Measurements from ENCODE around the gene SPDYE16. TPM values are rescaled to one million over a fixed set of nuclear protein-coding genes. Genes with fewer than 3 reads are reported as not detected.
"Not testable (repeated sequence)": the region's sequence is repeated elsewhere in the genome, so short reads cannot be mapped to it uniquely, and the experiment has no call there.

Gene SPDYE16
- total RNA-seq, 1 donor from 2014 or later = not detected

GRCh38 chr7:76567753-76568152 is 24.7 kb upstream of the SPDYE16 start:
- Mint-ChIP-seq H3K4me1 (peaks cover 16% of the 10 kb centered on the region), H3K36me3 (ENCODE audit: low read depth) (peaks cover 19% of the 10 kb centered on the region)
- H3K27ac Mint-ChIP-seq; H3K9me3 Mint-ChIP-seq; intact Hi-C loops (cut with micrococcal nuclease); H3K4me3 Mint-ChIP-seq; DNase-seq; H3K27me3 Mint-ChIP-seq: not testable (repeated sequence)

DNA sequence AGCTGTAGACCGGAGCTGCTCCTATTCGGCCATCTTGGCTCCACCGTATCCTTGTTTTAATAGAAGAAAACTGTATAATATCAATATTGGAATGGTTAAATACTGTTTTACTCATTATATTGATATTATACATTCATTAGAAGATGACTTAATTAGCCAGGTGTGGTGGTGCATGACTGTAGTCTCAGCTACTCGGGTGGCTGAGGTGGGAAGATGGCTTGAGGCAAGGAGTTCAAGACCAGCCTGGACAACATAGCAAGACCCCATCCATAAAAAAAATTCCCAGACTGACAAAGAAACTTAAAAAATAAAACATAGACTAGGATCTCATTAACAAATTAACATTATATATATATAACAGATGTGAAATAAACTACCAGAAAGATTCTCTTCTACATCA is 24.2 kb upstream of the SPDYE16 start:
- intact Hi-C loops (cut with micrococcal nuclease); H3K4me3 Mint-ChIP-seq; H3K27me3 Mint-ChIP-seq; H3K27ac Mint-ChIP-seq; H3K9me3 Mint-ChIP-seq; DNase-seq: not testable (repeated sequence)
- Mint-ChIP-seq H3K36me3 (ENCODE audit: low read depth) (peaks cover 18% of the 10 kb centered on the region), H3K4me1 (peaks cover 16% of the 10 kb centered on the region)

GRCh38 chr7:76565001-76565400 is 21.9 kb upstream of the SPDYE16 start:
- H3K27me3 Mint-ChIP-seq; intact Hi-C loops (cut with micrococcal nuclease); H3K27ac Mint-ChIP-seq; H3K4me3 Mint-ChIP-seq; DNase-seq; H3K9me3 Mint-ChIP-seq: not testable (repeated sequence)
- Mint-ChIP-seq H3K36me3 (ENCODE audit: low read depth) (peaks cover 24% of the 10 kb centered on the region), H3K4me1 (peaks cover 12% of the 10 kb centered on the region)

- H3K9me3 Mint-ChIP-seq; DNase-seq; H3K4me3 Mint-ChIP-seq; intact Hi-C loops (cut with micrococcal nuclease); H3K27ac Mint-ChIP-seq; H3K27me3 Mint-ChIP-seq: not testable (repeated sequence)
- Mint-ChIP-seq H3K36me3 (ENCODE audit: low read depth) (peaks cover 30% of the 10 kb centered on the region), H3K4me1 (peaks cover 20% of the 10 kb centered on the region)
Observed at GRCh38 chr7:76561342-76561741, 18.2 kb upstream of the SPDYE16 start.

DNA sequence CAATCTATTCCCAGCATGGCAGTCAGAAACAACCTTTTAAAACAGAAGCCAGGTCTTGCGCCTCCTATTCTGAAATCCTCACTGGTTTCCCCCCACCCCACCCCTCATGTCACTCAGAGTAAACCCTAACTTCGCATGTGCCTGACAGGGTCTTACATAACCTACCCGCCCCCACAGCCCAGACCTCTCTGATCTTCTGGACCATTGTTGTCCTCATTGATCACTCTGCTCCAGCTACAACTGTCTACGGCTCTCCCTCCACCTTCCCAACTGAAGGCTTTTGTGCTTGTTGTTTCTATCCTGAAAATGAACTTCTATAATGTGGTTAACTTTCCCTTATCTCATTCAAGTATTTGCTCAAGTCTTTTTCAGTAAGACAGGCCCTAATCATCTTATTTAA is 17.1 kb upstream of the SPDYE16 start:
- intact Hi-C loops (cut with micrococcal nuclease); DNase-seq; H3K9me3 Mint-ChIP-seq; H3K4me3 Mint-ChIP-seq; H3K27me3 Mint-ChIP-seq; H3K27ac Mint-ChIP-seq: not testable (repeated sequence)
- H3K4me1 Mint-ChIP-seq = peaks cover 19% of the 10 kb centered on the region
- peaks cover 27% of the 10 kb centered on the region for H3K36me3 Mint-ChIP-seq (ENCODE audit: low read depth)

DNA sequence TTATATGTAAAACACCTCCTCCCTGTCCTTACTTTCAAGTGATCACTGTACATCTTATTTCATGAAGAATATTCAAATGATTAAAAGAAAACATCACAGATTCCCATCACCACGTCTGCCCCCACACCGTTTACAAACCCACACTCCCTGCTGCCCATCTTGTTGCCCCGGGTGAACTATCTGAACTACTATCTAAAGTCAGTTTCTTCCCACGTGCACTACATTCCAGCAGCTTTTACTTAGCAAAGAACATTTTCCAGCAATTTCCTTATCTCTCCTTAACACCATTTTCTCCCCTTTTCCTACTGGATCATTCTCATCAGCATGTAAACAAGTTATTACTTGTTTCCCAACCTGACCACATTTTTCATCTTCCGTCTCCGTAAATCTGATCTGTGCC is 16.6 kb upstream of the SPDYE16 start:
- H3K27ac Mint-ChIP-seq; H3K4me3 Mint-ChIP-seq; DNase-seq; H3K27me3 Mint-ChIP-seq; H3K9me3 Mint-ChIP-seq; intact Hi-C loops (cut with micrococcal nuclease): not testable (repeated sequence)
- Mint-ChIP-seq H3K36me3 (ENCODE audit: low read depth) (peaks cover 30% of the 10 kb centered on the region), H3K4me1 (peaks cover 21% of the 10 kb centered on the region)

DNA sequence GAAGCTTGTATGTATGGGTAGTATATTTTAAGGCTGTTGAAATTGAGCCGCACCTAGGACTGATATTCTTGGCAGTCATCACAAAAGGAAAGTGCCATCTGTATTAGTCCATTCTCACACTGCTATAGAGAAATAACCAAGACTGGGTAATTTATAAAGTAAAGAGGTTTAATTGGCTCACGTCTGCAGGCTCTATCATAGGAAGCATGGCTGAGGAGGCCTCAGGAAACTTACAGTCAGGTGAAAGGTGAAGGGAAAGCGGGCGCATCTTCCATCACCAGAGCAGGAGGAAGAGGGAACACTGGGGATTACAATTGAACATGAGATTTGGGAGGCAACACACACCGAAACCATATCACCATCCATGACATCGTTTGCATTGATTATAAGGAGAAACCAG is 8.9 kb upstream of the SPDYE16 start:
- intact Hi-C loops (cut with micrococcal nuclease); H3K9me3 Mint-ChIP-seq; H3K27me3 Mint-ChIP-seq; H3K27ac Mint-ChIP-seq; DNase-seq: not testable (repeated sequence)
- peak overlapping the region; percentile 12 for H3K4me3 Mint-ChIP-seq
- H3K4me1 Mint-ChIP-seq = peaks cover 22% of the 10 kb centered on the region
- peaks cover 19% of the 10 kb centered on the region for H3K36me3 Mint-ChIP-seq (ENCODE audit: low read depth)

- peaks cover 14% of the 10 kb centered on the region for H3K36me3 Mint-ChIP-seq (ENCODE audit: low read depth)
- H3K4me1 Mint-ChIP-seq = peaks cover 17% of the 10 kb centered on the region
- H3K9me3 Mint-ChIP-seq; intact Hi-C loops (cut with micrococcal nuclease); DNase-seq; H3K27me3 Mint-ChIP-seq: not testable (repeated sequence)
- peak overlapping the region; percentile 88 for H3K4me3 Mint-ChIP-seq
- H3K27ac Mint-ChIP-seq = peak overlapping the region; percentile 92
Observed at GRCh38 chr7:76549855-76550248, 6.8 kb upstream of the SPDYE16 start.

GRCh38 chr7:76549025-76549854 is 6.1 kb upstream of the SPDYE16 start:
- H3K27me3 Mint-ChIP-seq; H3K9me3 Mint-ChIP-seq; intact Hi-C loops (cut with micrococcal nuclease): not testable (repeated sequence)
- Mint-ChIP-seq H3K4me3 (peak overlapping the region; percentile 88), H3K36me3 (ENCODE audit: low read depth) (peaks cover 13% of the 10 kb centered on the region), H3K27ac (peak overlapping the region; percentile 92), H3K4me1 (peaks cover 15% of the 10 kb centered on the region)
- peak; percentile 95 for DNase-seq

GRCh38 chr7:76531643-76532042 is 11.5 kb downstream of the SPDYE16 start:
- H3K4me1 Mint-ChIP-seq; intact Hi-C loops (cut with micrococcal nuclease); H3K4me3 Mint-ChIP-seq; H3K36me3 Mint-ChIP-seq (ENCODE audit: low read depth); DNase-seq; H3K27me3 Mint-ChIP-seq; H3K27ac Mint-ChIP-seq; H3K9me3 Mint-ChIP-seq: not testable (repeated sequence)

DNA sequence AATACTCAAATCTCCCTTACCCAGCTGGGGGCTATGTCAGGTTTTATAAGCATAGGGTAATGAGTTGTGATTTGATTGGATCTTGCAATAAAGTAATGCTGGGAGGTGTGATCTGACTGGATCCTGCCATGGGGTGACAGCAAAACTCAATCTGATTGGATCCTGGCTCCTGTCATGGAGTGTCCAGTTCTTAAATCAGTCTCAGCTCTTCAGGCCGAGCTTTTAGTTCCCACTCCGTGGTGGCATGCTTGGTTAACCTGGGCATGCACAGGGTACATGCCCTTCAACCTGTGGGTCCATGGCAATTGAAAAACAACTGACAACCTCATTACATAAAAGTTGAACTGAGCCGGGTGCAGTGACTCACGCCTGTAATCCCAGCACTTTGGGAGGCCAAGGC is 16.9 kb downstream of the SPDYE16 start:
- H3K27me3 Mint-ChIP-seq; H3K4me1 Mint-ChIP-seq; H3K4me3 Mint-ChIP-seq; intact Hi-C loops (cut with micrococcal nuclease); DNase-seq; H3K36me3 Mint-ChIP-seq (ENCODE audit: low read depth); H3K9me3 Mint-ChIP-seq; H3K27ac Mint-ChIP-seq: not testable (repeated sequence)

DNA sequence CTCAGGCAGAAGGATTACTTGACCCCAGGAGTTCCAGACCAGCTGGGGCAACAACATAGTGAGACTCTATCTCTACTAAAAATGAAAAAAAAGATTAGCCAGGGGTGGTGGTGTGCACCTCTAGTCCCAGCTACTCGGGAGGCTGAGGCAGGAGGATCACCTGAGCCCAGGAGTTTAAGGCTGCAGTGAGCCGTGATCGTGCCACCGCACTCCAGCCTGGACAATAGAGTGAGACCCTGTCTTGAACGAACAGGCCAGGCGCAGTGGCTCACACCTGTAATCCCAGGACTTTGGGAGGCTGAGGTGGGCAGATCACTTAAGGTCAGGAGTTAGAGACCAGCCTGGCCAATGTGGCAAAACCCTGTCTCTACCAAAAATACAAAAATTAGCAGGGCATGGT is 26.2 kb downstream of the SPDYE16 start:
- intact Hi-C loops (cut with micrococcal nuclease) = not testable (repeated sequence)

DNA sequence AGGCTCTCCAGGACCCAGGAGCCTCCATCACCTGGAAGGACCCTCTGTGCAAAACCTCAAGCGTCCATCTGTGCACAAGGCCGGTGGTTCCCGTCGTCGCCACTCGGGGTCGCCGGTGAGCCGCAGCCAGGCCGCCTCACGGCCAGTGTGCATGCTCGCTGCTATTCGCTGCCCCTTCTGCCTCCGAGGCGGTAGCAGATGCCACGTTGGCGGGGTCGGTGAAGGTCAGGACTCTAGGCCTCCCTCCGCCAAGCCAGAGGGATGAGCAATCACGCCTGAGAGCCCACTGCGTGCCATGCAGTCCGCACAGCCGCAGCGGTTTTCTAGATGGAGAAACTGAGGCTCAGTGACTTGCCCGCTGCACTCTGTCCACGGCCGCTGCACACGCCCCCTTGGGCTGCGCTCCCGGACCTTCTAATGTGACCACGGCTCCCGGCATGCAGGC is 27.1 kb downstream of the SPDYE16 start:
- intact Hi-C loops (cut with micrococcal nuclease) = no loop called here
- Mint-ChIP-seq H3K27ac (no peak overlapping the region), H3K4me3 (no peak overlapping the region)

More for the DNA sequence above, 26.2 kb downstream of the SPDYE16 start:
- H3K4me1 Mint-ChIP-seq; H3K9me3 Mint-ChIP-seq; H3K36me3 Mint-ChIP-seq (ENCODE audit: low read depth); H3K27me3 Mint-ChIP-seq; DNase-seq; H3K27ac Mint-ChIP-seq; H3K4me3 Mint-ChIP-seq: not testable (repeated sequence)

DNA sequence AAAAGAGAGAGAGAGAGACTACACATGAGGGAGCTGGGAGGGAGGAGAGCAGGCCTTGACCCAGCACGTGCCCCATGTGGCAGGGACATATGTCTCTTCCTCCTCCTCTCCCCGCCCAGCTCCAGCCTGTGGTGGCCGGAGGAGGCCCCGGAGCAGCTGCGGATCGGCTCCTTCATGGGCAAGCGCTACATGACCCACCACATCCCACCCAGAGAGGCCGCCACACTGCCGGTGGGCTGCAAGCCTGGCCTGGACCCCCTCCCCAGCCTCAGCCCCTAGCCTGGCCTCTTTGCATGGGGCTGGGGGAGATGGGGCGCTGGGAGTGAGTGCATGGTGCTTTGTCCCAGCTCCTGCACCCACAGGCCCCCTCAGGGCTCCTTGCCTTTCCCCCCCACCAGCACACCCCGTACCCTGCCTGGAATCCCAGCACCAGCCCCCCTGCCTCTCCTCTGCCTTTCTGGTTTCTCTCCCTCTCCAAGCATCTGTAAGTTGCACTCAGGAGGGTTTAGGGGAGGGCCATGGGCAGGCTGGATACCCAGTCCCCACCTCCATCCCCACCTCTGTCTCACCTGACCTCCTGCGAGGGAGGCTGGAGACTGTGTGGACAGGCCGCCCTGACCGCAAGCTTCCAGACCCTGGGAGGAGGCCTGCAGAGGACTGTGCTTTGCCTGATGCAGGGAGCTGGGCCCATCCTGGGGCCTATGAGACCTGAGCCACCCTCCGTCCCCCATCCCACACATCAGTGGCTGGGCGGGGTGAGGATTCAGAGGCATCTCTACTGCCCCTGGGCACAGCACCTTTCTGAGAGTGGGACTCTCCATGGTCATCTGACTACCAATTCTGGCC is 27.9 kb downstream of the SPDYE16 start:
- Mint-ChIP-seq H3K27me3 (no peaks in the 10 kb centered on the region), H3K27ac (no peak overlapping the region), H3K9me3 (no peaks in the 10 kb centered on the region), H3K4me3 (no peak overlapping the region), H3K36me3 (ENCODE audit: low read depth) (no peaks in the 10 kb centered on the region), H3K4me1 (no peaks in the 10 kb centered on the region)
- peak; percentile 31 for DNase-seq
- intact Hi-C loops (cut with micrococcal nuclease) = no loop called here

More for the DNA sequence above, 27.1 kb downstream of the SPDYE16 start:
- no peaks in the 10 kb centered on the region for H3K27me3 Mint-ChIP-seq
- no peaks in the 10 kb centered on the region for H3K4me1 Mint-ChIP-seq
- no peak for DNase-seq
- no peaks in the 10 kb centered on the region for H3K36me3 Mint-ChIP-seq (ENCODE audit: low read depth)
- no peaks in the 10 kb centered on the region for H3K9me3 Mint-ChIP-seq
